Sigmoid colon (tissue), 4 donors: Measurements from ENCODE around the gene BRIX1.

Experiments used
- EP300 ChIP-seq, 4 donors: sonication (generic); formaldehyde crosslinking; IDR thresholded peaks; one replicate each; pipeline ENCODE4 v1.6.1; 2017; ENCODE audit warnings: antibody characterized with exemption in 4 of 4
- TF ChIP-seq, protein P1 (sequence below), 4 experiments: fragments of 450-650 bp in 3 of 4; fragments of 200-600 bp in 1 of 4; IDR thresholded peaks; one replicate each; pipeline ENCODE4 v1.5.1; 2016 to 2019; ENCODE audit warnings: antibody characterized with exemption in 4 of 4, mild to moderate bottlenecking in 3 of 4, moderate library complexity in 2 of 4

DNA sequence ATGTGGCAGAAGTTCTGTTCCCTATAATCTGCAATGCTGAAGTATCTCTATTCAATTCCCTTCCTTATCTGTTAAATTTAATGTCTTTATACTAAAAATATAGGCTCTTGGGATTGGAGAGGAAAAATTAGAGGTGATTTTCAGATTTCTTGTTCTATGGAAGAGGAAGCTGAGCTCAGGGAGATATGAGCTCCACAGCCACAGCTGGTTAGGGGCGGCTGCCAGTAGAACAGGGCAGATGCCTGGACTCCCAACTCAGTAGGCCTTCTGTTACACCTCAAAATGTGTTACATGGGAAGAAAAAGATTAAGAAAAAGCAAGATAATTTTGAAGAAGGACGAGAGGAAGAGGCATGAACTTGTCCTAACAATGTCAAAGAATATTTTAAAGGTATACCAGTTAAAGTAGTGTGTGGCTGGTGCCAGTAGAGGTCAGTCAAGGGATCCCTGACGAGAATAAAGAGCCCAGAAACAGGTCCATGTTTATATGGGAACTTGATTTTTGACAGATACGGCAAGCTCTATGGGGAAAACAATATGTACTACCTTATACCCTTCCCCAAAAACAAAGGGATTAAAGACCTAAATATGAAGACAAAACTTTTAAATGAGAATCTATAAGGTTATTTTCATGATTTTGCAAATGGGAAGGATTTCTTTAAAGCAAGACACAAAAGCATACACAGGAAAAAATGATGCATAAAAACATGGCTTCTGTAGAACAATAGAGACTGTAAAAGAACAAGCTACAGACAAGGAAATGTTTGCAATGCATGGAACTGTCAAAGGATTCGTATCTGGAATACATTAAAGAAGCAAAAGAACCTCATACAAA lies 42.6 kb downstream of the BRIX1 start:
- TF ChIP-seq EP300 (IDR thresholded peaks at IDR 0.05) = no peak
- TF ChIP-seq, protein P1, sequence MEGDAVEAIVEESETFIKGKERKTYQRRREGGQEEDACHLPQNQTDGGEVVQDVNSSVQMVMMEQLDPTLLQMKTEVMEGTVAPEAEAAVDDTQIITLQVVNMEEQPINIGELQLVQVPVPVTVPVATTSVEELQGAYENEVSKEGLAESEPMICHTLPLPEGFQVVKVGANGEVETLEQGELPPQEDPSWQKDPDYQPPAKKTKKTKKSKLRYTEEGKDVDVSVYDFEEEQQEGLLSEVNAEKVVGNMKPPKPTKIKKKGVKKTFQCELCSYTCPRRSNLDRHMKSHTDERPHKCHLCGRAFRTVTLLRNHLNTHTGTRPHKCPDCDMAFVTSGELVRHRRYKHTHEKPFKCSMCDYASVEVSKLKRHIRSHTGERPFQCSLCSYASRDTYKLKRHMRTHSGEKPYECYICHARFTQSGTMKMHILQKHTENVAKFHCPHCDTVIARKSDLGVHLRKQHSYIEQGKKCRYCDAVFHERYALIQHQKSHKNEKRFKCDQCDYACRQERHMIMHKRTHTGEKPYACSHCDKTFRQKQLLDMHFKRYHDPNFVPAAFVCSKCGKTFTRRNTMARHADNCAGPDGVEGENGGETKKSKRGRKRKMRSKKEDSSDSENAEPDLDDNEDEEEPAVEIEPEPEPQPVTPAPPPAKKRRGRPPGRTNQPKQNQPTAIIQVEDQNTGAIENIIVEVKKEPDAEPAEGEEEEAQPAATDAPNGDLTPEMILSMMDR (IDR thresholded peaks at IDR 0.05) = peak in 2 of 4 experiments; percentile 12 to 35
